GM20431 (cell line): Measurements from ENCODE around the gene CFAP410.
"Not testable (repeated sequence)": the region's sequence is repeated elsewhere in the genome, so short reads cannot be mapped to it uniquely, and the experiment has no call there.

ENCODE experiments used
- in situ Hi-C: fragments of 300-500 bp; cut with MseI, MboI; formaldehyde crosslinking; loops from one replicate; pipeline ENCODE4 v1.15.0; 2020; ENCODE audit warnings: low sequenced_read_pairs; ENCODE audit not compliant: unreplicated experiment

Gene CFAP410

DNA sequence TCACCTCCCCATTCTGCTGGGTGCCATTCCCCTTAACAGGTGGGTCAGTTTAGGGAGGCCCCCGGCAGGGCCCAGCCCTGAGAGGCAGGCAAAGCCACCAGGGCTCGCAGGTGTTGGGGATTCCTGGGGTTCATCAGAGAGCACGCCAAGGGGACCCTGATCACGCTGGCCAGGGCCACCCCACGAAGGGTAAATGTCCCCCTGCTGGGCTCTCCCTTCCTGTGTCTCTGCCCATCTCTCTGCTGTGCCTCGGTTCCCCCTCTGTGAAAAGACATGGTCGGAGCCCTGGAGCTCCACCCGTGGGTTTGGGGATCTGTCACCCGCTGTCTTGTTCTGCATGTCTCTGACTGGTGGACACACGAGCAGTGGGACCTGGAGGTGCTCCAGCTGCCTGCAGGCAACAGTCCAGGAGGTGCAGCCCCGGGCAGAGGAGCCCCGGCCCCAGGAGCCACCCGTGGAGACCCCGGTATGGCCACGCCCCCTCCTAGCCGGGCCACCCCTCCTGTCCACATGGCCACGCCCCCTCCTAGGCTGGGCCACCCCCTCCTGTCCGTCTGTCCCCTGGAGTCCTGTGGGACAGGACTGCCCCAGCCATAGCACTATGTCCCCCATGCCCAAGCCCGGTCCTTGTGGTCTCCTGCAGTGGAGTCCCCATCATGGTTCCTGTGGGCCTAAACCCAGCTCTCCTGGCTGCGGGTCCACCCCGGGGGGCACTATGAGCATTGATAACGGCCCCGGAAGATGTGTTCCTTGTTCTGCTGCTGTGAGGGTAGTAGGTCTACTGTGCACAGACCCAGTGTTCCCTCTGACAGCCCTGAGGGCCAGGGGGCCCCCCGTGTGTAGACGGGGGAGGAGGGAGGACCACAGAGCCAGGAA is 47.0 kb downstream of the CFAP410 start:
- in situ Hi-C loops = no loop called here

DNA sequence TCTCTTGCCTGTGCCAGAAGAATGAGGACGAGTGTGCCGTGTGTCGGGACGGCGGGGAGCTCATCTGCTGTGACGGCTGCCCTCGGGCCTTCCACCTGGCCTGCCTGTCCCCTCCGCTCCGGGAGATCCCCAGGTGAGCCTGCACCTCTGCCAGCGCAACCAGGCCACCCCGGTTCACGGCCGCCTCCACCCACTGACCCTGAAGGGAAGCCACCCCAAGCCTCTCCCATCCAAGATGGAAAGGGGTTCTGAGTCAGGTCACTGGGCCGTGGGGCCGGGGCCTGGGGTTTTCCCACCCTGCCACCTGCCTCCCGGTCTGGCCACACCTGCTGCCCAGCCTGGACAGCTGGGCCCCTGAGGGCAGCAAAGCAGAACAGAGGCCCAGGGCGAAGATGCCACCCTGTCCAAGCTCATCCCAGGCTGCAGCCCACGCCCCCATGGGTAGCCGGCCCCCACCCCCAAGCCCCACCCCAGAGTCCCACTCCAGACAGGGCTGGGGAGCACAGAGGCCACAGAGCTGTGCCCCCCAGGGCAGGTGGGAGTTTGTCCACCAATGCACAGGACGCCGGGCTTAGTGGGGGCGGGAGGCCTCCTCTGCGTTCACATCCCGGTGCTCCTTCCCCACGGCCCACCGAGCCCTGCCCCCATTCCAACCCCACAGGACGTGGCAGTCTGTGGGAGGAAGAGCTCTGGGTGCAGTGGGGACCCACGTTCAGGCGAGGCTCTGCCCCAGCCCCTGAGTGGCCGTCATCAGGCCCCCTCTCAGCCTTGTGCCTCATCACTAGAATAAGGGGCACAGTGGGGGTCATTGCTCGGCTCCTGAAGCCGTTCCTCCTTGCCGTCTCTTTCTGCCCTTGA is 47.9 kb downstream of the CFAP410 start:
- in situ Hi-C loops = no loop called here

GRCh38 chr21:44290327-44291077 is 48.7 kb downstream of the CFAP410 start:
- in situ Hi-C loops = no loop called here

DNA sequence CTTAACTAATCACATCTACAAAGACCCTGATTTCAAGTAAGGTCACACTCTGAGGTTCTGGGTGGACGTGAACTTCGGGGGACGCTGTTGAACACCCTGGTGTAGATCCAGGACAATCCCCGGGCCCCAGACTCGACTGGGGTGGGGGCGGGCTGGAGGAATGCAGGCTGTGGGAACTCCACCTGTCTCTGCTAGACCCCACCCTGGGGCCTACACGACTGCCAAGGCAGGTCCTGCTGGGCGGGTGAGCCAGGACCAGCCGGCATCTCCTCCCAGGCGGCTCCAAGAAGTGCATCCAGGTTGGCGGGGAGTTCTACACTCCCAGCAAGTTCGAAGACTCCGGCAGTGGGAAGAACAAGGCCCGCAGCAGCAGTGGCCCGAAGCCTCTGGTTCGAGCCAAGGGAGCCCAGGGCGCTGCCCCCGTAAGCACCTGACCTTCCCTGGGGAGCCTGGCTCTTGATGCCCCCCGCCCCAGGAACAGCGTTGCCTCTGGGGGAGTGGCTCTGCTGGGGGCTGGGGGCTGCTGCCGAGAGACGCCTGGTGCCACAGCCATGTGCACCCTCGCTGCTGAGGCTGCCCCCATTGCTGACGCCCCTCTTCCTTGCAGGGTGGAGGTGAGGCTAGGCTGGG is 49.7 kb downstream of the CFAP410 start:
- in situ Hi-C loops = no loop called here

DNA sequence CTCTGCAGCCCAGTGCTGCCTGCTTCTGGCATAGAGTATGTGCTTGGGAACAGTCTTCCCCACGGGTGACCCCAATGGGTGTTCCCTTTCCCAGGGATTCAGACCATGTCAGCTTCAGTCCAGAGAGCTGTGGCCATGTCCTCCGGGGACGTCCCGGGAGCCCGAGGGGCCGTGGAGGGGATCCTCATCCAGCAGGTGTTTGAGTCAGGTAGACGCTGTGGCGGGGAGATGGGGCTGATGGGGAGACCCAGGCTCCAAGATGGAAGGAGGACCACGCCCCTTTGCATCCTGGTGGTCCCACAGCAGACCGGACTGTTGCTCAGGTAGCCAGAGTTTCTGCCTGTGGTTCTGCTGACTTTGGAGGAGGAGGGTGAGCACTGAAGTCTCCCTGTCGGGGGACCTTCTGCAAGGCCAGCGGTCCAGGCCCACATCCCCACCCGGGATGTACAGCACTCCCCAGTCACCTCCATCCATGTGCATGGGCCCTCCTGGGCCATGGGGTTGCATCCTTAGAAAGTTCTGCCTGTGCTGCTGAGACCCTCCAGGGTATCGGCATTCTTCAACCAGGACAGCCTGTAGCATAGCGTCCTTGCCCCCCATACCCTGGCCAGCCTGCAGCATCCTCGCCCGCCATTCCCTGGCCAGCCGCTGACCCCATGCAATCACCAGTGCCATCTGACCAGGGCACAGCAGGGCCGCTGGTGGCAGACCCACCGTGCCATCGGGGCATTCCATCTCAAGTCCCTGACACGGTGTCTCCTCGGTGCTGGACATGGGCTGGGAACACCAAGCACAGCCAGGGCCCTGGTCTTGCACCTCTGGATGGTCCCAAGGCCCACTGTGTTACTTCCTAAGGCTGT is 50.7 kb downstream of the CFAP410 start:
- in situ Hi-C loops = no loop called here

GRCh38 chr21:44286716-44287632 is 52.2 kb downstream of the CFAP410 start:
- in situ Hi-C loops = no loop called here

GRCh38 chr21:44286086-44286715 is 53.0 kb downstream of the CFAP410 start:
- in situ Hi-C loops = no loop called here

- in situ Hi-C loops = no loop called here
Observed at GRCh38 chr21:44285138-44285992, 53.8 kb downstream of the CFAP410 start, which contains the start of gene AIRE. TSS of gene AIRE (plus strand) at chr21:44285876. CDS start at chr21:44286007, 131 bp downstream.

- in situ Hi-C loops = no loop called here
Observed at GRCh38 chr21:44283948-44284347, 55.2 kb downstream of the CFAP410 start.

GRCh38 chr21:44283211-44283785 is 55.9 kb downstream of the CFAP410 start:
- in situ Hi-C loops = not testable (repeated sequence)

DNA sequence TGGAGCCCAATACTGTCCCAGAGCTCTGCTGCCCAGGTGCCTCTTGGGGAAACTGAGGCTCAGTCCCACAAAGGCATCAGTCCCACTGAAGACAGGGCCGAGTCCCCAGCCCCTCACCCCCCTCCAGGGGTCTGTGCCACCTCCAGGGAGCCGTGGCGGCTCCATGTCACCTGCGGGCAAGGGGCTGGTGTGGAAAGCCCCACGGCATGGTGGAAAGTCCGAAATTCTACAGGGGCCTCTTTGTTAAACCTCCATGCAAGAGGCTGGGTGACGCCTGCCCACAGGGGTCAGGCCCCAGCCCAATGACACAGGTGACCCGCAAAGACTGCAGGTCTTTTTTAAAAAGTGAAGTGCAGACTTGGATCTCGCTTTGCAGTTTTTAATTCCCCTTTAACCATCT is 56.8 kb downstream of the CFAP410 start:
- in situ Hi-C loops = no loop called here

GRCh38 chr21:44281801-44282200 is 57.4 kb downstream of the CFAP410 start:
- in situ Hi-C loops = no loop called here

- in situ Hi-C loops = no loop called here
Observed at GRCh38 chr21:44279354-44280260, 59.6 kb downstream of the CFAP410 start.
